ENCODE results near the gene RUFY4.

DNA sequence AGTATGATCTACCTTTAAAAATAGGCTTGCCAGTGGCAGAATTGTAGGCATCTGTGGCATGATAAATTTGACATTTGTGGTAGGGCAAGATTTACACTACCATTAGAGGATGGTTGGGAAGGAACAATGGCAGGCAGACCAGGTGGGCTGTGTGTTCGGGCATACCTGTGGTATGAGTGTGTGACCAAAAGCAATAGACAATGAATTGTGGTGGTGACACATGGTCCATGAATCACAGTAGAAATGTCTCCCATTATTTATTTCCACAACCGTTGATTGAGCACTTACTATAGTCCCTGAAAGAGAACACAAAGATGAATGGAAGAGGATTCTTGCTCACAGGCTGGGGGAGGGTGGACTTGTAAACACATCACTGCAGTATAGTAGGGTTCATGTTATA is 29.9 kb upstream of the RUFY4 start:
- no peak for TF ChIP-seq POLR2A (IDR thresholded peaks at IDR 0.05; ENCODE audit: low read length)
- no peak for TF ChIP-seq GATA1 (IDR thresholded peaks at IDR 0.05; ENCODE audit: low read depth, low read length)

Data from erythroblast (primary cell).